Neuron (in vitro differentiated cells): ENCODE results near the gene GPR153.
"Not testable (repeated sequence)": the region's sequence is repeated elsewhere in the genome, so short reads cannot be mapped to it uniquely, and the experiment has no call there.

Source experiments
- H2AFZ ChIP-seq: one replicate; pipeline ENCODE4 v1.6.1; 2013; ENCODE audit warnings: low read depth, mild to moderate bottlenecking, inconsistent platforms, low read length, moderate library complexity
- H3K27me3 ChIP-seq: one replicate; pipeline ENCODE4 v1.6.1; 2013; ENCODE audit warnings: low read length; ENCODE audit not compliant: insufficient read depth
- H3K36me3 ChIP-seq: one replicate; pipeline ENCODE4 v1.6.1; 2013; ENCODE audit warnings: low read length; ENCODE audit not compliant: insufficient read depth
- H3K4me1 ChIP-seq: one replicate; pipeline ENCODE4 v1.6.1; 2013; ENCODE audit warnings: low read length; ENCODE audit not compliant: insufficient read depth
- H3K4me3 ChIP-seq: 2 replicates; pipeline ENCODE4 v1.5.1; 2013; ENCODE audit warnings: mild to moderate bottlenecking, low read length, moderate library complexity
- H3K9me3 ChIP-seq: one replicate; pipeline ENCODE4 v1.6.1; 2013; ENCODE audit warnings: low read length

GPR153 gene

DNA sequence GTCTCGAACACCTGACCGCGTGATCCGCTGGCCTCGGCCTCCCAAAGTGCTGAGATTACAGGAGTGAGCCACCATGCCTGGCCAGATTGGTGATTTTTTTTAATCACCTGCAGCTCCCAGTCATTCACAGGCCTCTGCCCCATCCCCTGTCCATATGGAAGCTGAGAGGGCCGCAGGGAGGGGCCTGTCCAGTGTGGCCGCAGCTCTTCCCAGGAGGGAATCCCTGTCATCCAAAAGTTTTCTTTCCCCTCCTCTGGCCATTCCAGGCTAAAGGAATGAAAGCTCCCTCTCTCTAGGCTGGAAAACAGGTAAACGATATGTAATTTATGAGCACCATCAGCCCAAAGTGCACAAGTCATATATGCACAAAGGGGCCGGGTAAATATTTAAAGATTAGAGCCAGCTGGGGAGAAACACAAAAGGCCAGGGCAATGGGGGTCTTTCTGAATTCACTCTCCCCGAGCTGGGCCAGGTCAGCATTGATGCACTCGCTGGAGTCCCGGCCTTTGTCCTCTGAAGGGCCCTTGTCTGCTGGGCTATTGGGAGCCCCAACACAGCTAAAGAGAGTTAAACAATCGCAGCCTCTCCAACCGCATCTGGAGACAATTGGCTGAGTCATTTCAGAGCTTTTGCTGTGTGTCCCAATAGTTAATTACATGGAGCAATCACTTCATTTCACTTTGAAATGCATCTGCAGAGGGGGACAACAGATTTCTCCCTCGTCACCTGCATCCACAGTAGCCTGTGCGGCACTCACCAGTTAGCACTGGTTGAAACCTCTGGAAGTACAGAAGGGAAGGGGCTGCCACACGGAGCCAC lies 20.7 kb downstream of the GPR153 start:
- Histone ChIP-seq H3K4me3 (no peak overlapping the region), H2AFZ (no peak overlapping the region), H3K36me3 (no peaks in the 10 kb centered on the region), H3K27me3 (no peaks in the 10 kb centered on the region), H3K9me3 (no peaks in the 10 kb centered on the region), H3K4me1 (peaks cover 61% of the 10 kb centered on the region)

DNA sequence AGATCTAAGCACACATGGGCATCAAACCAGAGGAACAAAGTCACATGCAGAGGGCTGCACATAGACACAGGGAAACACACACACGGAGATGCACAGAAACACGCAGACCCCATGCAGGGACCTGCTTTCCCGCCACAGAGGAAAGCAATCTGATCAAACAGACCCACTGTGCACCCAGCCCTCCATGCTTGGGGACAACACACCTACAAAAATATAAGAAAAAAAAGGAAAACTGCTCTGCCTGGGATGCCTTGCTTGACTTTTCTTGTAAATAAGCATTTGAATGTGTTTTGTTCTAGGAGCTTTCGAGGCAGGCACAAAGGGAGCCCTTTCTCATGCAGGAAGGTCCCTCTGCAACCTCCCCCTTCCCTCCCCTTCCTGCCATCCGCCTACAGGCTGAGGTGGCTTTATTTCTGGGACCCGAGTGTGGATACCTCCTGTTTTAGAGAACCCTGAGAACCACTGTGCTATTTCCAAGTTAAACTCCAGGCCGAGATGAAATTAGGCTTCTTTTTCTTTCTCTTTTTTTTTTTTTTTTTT lies 21.6 kb downstream of the GPR153 start:
- H2AFZ ChIP-seq = no peak overlapping the region
- no peaks in the 10 kb centered on the region for H3K27me3 ChIP-seq
- no peaks in the 10 kb centered on the region for H3K9me3 ChIP-seq
- no peak overlapping the region for H3K4me3 ChIP-seq
- H3K36me3 ChIP-seq = peaks cover 3% of the 10 kb centered on the region
- peaks cover 66% of the 10 kb centered on the region for H3K4me1 ChIP-seq

DNA sequence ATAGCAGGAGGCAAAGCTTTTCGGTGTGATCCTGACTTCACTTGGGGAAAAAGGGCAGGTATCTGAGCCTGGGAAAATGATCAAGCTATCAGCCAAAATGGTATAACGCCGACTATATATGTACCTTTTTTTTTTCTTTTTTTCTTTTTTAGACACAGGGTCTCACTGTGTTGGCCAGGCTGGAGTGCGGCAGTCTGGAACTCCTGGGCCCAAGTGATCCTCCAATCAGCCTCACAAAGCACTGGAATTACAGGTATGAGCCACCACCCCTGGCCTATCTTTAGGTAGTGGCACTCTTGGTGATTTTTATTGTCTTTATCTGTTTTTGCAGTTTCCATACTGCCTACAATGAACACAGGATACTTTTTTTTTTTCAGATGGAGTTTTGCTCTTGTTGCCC lies 23.8 kb downstream of the GPR153 start:
- Histone ChIP-seq H3K36me3 (peaks cover 18% of the 10 kb centered on the region), H3K4me1 (peaks cover 54% of the 10 kb centered on the region), H3K27me3 (no peaks in the 10 kb centered on the region), H3K4me3 (no peak overlapping the region), H2AFZ (no peak overlapping the region), H3K9me3 (no peaks in the 10 kb centered on the region)

DNA sequence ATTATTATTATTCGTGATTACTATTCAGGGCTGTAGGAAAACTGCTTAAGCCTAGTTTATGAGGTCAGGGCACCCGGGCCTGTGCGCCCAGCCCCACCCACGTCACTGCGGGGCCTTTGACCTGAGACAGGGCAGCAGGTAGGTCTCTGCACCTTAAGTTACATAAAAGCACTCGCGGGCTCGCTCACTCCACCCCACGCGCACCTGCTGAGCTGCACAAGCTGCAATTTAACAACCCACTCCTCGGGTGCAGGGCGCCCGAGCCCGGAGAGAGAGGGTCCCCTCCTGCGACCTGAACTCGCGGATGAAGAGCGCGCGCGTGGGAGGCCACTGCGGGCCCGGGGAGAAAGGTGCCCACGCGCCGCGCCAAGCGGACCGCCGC lies 25.6 kb downstream of the GPR153 start:
- Histone ChIP-seq H3K9me3 (no peaks in the 10 kb centered on the region), H3K27me3 (no peaks in the 10 kb centered on the region), H3K36me3 (peaks cover 34% of the 10 kb centered on the region), H3K4me1 (peaks cover 36% of the 10 kb centered on the region), H2AFZ (peak overlapping the region; percentile 22), H3K4me3 (peak overlapping the region; percentile 97)

DNA sequence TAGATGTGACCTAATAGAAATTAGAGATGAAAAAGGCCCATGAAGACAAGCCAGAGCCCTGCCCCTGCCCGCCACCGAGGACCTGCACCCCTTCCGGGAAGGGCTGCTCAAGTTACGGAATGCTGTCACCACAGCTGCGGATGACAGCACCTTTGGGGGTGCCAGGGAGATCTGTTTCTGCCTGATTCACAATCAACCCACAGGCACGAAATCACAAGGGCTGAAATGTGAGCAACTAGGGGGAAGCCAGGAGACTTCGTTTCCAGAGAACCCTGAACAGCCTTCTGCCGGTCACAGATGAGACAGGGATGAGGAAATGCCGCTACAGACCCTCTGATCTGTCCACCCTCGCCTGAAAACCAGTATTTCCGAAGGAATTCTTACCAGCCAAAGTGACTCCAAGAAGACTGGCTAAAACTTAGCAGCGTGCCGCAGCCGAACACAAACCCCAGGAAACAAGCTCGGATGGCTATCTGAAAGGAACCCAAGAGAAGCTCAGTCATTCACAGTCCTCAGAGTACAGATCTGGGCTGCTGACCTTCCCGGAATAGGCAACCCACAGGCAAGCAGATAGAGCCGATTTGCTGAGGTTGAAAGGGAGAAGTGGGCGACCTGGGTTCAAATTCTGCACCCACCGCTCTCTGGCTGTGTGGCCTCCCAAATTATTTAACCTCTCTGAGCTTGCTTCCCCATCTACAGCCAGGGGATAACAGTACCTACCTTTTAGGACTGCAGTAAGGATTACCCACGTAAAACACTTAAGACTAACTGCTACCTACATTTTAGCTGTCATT lies 26.2 kb downstream of the GPR153 start:
- Histone ChIP-seq H2AFZ (no peak overlapping the region), H3K4me1 (peaks cover 31% of the 10 kb centered on the region), H3K4me3 (peak overlapping the region; percentile 97), H3K27me3 (no peaks in the 10 kb centered on the region), H3K9me3 (no peaks in the 10 kb centered on the region), H3K36me3 (peaks cover 39% of the 10 kb centered on the region)

DNA sequence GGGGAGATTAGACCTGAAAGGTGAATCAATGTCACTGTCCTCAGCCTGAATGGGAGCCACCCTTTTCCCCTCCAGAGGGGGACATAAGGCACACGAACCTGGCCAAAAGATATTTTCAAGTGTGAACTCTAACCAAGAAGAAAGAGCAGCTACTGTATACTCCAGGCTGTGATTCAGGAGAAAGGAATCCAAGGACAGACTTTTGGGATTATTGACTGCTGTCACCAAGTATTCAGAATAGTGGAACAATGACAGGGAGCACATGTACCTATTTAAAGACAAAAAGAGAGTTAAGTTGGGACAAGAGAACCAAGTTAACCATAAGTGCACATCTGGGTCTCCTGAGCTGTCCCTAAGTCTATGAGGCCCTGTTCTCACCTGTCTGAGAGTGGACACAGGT lies 27.5 kb downstream of the GPR153 start:
- peaks cover 19% of the 10 kb centered on the region for H3K4me1 ChIP-seq
- no peak overlapping the region for H2AFZ ChIP-seq
- no peak overlapping the region for H3K4me3 ChIP-seq
- H3K36me3 ChIP-seq = peaks cover 43% of the 10 kb centered on the region
- no peaks in the 10 kb centered on the region for H3K9me3 ChIP-seq
- no peaks in the 10 kb centered on the region for H3K27me3 ChIP-seq

DNA sequence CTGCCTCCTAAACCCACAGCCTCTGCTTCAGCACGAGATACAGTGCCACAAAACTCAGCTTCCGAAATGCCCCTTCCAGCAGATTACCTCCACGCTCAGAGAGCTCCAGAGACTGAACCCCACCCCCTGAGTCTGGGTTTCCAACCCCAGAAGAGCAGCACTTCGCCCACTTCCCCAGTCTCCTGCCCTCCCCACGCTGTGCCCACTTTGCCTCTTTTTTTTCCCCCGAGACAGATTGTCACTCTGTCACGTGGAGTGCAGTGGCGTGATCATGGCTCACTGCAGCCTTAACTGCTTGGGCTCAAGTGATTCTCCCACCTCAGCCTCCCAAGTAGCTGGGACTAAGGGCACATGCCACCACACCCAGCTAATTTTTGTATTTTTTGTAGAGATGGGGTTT lies 35.2 kb downstream of the GPR153 start:
- H3K4me1 ChIP-seq = no peaks in the 10 kb centered on the region
- no peaks in the 10 kb centered on the region for H3K27me3 ChIP-seq
- peaks cover 67% of the 10 kb centered on the region for H3K36me3 ChIP-seq
- H3K9me3 ChIP-seq = no peaks in the 10 kb centered on the region
- H3K4me3 ChIP-seq = no peak overlapping the region
- no peak overlapping the region for H2AFZ ChIP-seq

DNA sequence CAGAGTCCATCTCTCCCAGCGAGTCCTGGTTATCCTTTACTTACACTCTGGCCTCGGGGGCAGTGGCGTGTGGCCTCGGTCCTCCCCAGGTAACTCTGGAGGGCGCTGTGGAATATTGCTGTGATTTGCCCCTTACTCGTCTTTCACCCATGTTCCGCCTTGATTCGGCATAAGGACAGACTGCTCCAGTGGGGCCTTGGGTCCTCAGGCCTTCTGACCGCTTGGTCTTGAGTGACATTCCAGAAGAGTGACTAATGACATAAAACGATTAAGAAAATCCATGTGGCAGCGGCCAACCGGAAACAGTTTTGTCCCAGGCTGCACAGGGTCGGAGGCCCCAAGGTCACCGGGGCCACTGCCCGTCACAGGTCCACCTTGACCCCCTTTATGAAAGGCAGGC lies 36.2 kb downstream of the GPR153 start:
- Histone ChIP-seq H3K36me3 (peaks cover 66% of the 10 kb centered on the region), H3K4me1 (no peaks in the 10 kb centered on the region), H3K4me3 (no peak overlapping the region), H2AFZ (no peak overlapping the region), H3K27me3 (no peaks in the 10 kb centered on the region), H3K9me3 (no peaks in the 10 kb centered on the region)

DNA sequence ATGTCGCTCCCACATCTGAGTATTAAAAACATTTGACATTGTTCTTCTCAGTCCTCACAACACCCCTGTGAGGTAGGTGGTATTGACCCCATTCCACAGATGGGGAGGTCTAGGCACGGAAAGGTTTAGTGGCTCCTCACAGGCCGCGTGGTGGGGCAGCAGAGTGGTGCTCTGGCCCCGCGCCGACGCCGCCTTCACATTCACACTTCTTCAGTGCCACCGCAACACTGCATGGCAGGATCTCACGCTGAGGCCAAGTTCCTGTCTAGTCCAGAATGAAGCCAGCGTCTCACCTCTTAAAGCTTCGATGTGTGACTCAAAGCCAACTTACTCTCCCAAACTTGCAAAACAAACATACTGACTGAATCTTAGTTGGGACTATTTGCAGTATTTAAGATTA lies 37.3 kb downstream of the GPR153 start:
- H3K4me1 ChIP-seq = peaks cover 2% of the 10 kb centered on the region
- peaks cover 62% of the 10 kb centered on the region for H3K36me3 ChIP-seq
- H2AFZ ChIP-seq = no peak overlapping the region
- no peak overlapping the region for H3K4me3 ChIP-seq
- H3K27me3 ChIP-seq = no peaks in the 10 kb centered on the region
- H3K9me3 ChIP-seq = no peaks in the 10 kb centered on the region

DNA sequence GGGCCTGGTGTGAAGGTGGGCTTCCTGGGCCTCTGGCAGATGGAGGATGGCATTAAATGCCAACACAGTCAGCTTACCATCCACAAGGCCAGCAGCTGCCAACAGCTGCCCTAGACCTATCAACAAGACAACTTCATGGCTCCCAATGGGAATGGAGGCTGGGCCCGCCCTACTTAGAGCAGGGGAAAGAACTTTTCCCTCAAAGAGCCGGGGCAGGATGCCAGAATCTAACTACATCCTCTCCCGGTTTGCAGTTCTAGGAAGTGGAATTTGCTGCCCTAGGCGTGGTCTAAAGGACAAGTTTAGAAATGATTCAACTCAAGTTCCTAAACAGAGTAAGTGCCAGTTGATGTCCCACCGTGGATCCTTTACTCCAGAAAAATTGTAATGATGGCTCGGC lies 38.3 kb downstream of the GPR153 start:
- Histone ChIP-seq H3K27me3 (no peaks in the 10 kb centered on the region), H3K4me1 (peaks cover 4% of the 10 kb centered on the region), H3K36me3 (peaks cover 58% of the 10 kb centered on the region), H2AFZ (no peak overlapping the region), H3K9me3 (no peaks in the 10 kb centered on the region), H3K4me3 (no peak overlapping the region)

DNA sequence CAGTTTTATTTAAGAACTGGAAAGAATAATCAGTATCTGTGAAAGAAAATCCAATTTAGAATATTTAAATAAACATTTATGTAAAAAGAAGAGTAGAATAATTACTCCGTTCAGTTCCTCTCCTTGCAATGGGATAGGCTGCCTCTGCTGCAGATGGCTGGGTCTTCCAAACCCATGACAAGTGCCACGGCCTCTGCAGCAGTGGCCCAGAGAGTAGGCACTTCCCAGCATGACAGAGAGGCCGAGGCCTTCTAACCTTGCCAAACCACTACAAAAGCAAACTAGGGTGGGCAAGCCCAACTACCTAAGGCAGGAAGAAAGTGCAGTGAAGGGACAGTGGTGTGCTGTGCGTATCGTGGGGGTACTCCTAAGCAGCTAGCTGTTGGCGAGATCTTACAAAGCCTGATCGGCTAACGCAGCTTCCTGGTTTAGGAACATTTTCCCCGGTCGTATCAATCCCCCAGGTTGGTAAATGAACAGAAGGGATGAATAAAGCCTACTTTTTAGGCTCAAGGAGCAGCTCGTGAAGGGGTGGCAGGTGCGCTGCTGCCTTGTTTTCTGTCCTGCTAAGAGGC lies 39.6 kb downstream of the GPR153 start:
- Histone ChIP-seq H3K9me3 (no peaks in the 10 kb centered on the region), H3K36me3 (peaks cover 47% of the 10 kb centered on the region), H3K27me3 (no peaks in the 10 kb centered on the region), H2AFZ (no peak overlapping the region), H3K4me1 (peaks cover 4% of the 10 kb centered on the region), H3K4me3 (no peak overlapping the region)

DNA sequence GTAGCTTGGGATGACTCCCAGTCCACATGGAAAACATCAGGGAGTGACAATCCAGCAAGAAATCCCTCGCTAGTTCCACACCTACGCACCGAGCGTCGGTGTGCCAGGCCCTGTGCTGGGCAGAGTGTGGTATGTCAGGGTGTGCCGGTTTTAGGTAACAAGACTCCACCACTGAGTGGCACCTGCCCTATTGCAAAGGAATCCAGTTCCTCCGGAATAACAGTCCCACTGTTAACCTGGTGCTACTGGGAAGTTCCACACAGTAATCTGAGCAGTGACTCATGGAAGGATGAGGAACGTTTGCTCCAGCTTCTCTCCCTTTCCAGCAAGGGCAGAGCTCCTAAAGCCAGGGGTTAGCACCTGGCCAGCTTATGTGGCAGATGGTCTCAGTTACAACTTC lies 40.7 kb downstream of the GPR153 start:
- no peaks in the 10 kb centered on the region for H3K9me3 ChIP-seq
- H2AFZ ChIP-seq = no peak overlapping the region
- peaks cover 4% of the 10 kb centered on the region for H3K4me1 ChIP-seq
- H3K27me3 ChIP-seq = no peaks in the 10 kb centered on the region
- H3K36me3 ChIP-seq = peaks cover 38% of the 10 kb centered on the region
- H3K4me3 ChIP-seq = no peak overlapping the region

DNA sequence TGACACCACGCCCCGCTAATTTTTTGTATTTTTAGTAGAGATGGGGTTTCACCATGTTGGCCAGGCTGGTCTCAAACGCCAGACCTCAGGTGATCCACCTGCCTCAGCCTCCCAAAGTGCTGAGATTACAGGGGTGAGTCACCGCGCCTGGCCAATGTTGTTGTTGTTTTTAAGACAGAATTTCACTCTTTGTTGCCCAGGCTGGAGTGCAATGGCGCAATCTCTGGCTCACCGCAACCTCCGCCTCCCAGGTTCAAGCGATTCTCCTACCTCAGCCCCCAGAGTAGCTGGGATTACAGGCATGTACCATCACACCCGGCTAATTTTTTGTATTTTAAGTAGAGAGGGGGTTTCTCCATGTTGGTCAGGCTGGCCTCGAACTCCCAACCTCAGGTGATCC lies 41.3 kb downstream of the GPR153 start:
- peaks cover 32% of the 10 kb centered on the region for H3K36me3 ChIP-seq
- not testable (repeated sequence) for H3K4me3 ChIP-seq, H2AFZ ChIP-seq, H3K9me3 ChIP-seq, H3K4me1 ChIP-seq, H3K27me3 ChIP-seq
